ENCODE results near the gene TOM1L2. TPM values are rescaled to one million over a fixed set of nuclear protein-coding genes. Genes with fewer than 3 reads are reported as not detected.

The TOM1L2 gene
- total RNA-seq, 1 experiment from 2014 or later, result 45.2 TPM

GRCh38 chr17:17893801-17894644, 78.2 kb downstream of the TOM1L2 start:
- H3K36me3 ChIP-seq (ENCODE audit: control insufficient read depth, insufficient read depth, low read length), result peaks cover 3% of the 10 kb centered on the region; the same call in 1 of the 2 replicates
- no peaks in the 10 kb centered on the region for H3K4me1 ChIP-seq (ENCODE audit: control insufficient read depth, insufficient read depth, low read length)
- no peaks in the 10 kb centered on the region for H3K9me3 ChIP-seq (ENCODE audit: control insufficient read depth, insufficient read depth, low read depth, low read length)
- no peak overlapping the region for H3K27ac ChIP-seq (ENCODE audit: low read length)
- no peak for TF ChIP-seq SIN3A (IDR thresholded peaks at IDR 0.05; ENCODE audit: borderline replicate concordance, insufficient read depth, low read depth, low read length)
- TF ChIP-seq, protein P1, sequence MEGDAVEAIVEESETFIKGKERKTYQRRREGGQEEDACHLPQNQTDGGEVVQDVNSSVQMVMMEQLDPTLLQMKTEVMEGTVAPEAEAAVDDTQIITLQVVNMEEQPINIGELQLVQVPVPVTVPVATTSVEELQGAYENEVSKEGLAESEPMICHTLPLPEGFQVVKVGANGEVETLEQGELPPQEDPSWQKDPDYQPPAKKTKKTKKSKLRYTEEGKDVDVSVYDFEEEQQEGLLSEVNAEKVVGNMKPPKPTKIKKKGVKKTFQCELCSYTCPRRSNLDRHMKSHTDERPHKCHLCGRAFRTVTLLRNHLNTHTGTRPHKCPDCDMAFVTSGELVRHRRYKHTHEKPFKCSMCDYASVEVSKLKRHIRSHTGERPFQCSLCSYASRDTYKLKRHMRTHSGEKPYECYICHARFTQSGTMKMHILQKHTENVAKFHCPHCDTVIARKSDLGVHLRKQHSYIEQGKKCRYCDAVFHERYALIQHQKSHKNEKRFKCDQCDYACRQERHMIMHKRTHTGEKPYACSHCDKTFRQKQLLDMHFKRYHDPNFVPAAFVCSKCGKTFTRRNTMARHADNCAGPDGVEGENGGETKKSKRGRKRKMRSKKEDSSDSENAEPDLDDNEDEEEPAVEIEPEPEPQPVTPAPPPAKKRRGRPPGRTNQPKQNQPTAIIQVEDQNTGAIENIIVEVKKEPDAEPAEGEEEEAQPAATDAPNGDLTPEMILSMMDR (IDR thresholded peaks at IDR 0.05), result no peak
- TF ChIP-seq REST (IDR thresholded peaks at IDR 0.05; ENCODE audit: insufficient read depth in 1 of 2, low read depth in 2 of 2, low read length in 1 of 2), result no peak
- no peak for TF ChIP-seq POLR2AphosphoS5 (IDR thresholded peaks at IDR 0.05; ENCODE audit: low read depth, low read length)
- TF ChIP-seq TCF7L2 (IDR thresholded peaks at IDR 0.05; ENCODE audit: low read depth, low read length), result no peak
- ChIA-PET POLR2A (no interaction called here), CTCF (interaction anchor here (1.8 kb wide), 1 partner anchor 25 kb away, joined by 4 read pairs; no protein-coding TSS in a partner anchor)
- ATAC-seq, result no peak
- H3K27me3 ChIP-seq (ENCODE audit: control insufficient read depth, insufficient read depth, low read length), result no peaks in the 10 kb centered on the region
- intact Hi-C loops (cut with micrococcal nuclease; ENCODE audit: unreplicated experiment) (no loop called here), in situ Hi-C loops (cut with HindIII; ENCODE audit: low pct_unique_long_range_greater_than_20kb, low sequenced_read_pairs) (no loop called here)
- DNase-seq (ENCODE audit: low read depth, low spot score), result no peak
- no TSS peak for BruUV-seq (replicated peaks)
- H3K4me3 ChIP-seq (ENCODE audit: low read depth in 2 of 2, low read length in 2 of 2), result no peak overlapping the region

DNA sequence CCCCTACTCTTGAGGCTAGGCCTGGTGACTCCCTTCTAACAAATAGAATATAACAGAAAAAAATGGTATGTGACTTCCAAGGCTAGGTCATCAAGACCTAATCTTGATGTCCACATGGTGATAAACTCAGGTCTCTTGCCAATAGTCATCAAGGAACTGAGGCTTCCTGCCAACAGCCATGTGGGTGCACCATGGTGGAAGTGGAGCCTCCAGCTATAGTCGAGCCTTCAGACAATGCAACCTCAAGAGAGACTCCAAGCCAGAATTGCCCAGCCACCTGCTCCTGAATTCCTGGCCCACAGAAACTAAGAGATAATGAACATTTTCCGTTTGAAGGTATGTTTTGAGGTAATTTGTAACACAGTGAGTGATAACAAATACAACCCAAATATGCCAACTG, 79.5 kb downstream of the TOM1L2 start:
- no peak for ATAC-seq
- in situ Hi-C loops (cut with HindIII; ENCODE audit: low pct_unique_long_range_greater_than_20kb, low sequenced_read_pairs), result no loop called here
- no peak for DNase-seq (ENCODE audit: low read depth, low spot score)
- ChIA-PET CTCF (no interaction called here), POLR2A (no interaction called here)
- H3K36me3 ChIP-seq (ENCODE audit: control insufficient read depth, insufficient read depth, low read length), result peaks cover 3% of the 10 kb centered on the region; the same call in 1 of the 2 replicates
- intact Hi-C loops (cut with micrococcal nuclease; ENCODE audit: unreplicated experiment), result no loop called here
- no peaks in the 10 kb centered on the region for H3K9me3 ChIP-seq (ENCODE audit: control insufficient read depth, insufficient read depth, low read depth, low read length)
- H3K27me3 ChIP-seq (ENCODE audit: control insufficient read depth, insufficient read depth, low read length), result no peaks in the 10 kb centered on the region
- TF ChIP-seq REST (IDR thresholded peaks at IDR 0.05; ENCODE audit: insufficient read depth in 1 of 2, low read depth in 2 of 2, low read length in 1 of 2) (no peak), SIN3A (IDR thresholded peaks at IDR 0.05; ENCODE audit: borderline replicate concordance, insufficient read depth, low read depth, low read length) (no peak), TCF7L2 (IDR thresholded peaks at IDR 0.05; ENCODE audit: low read depth, low read length) (no peak), POLR2AphosphoS5 (IDR thresholded peaks at IDR 0.05; ENCODE audit: low read depth, low read length) (no peak)
- TF ChIP-seq, protein P1 (IDR thresholded peaks at IDR 0.05), result no peak
- no peak overlapping the region for H3K27ac ChIP-seq (ENCODE audit: low read length)
- H3K4me3 ChIP-seq (ENCODE audit: low read depth in 2 of 2, low read length in 2 of 2), result no peak overlapping the region
- H3K4me1 ChIP-seq (ENCODE audit: control insufficient read depth, insufficient read depth, low read length), result no peaks in the 10 kb centered on the region
- BruUV-seq (replicated peaks), result no TSS peak

Data from Panc1 (cell line).